Left forelimb (tissue), 1 donor: Measurements from ENCODE around the gene C2CD5.
"Not testable (repeated sequence)": the region's sequence is repeated elsewhere in the genome, so short reads cannot be mapped to it uniquely, and the experiment has no call there.

Experiments
- DNase-seq: peaks from one replicate; pipeline ENCODE4 v3.0.0-alpha.2; 2018; ENCODE audit warnings: low spot score

The C2CD5 gene

DNA sequence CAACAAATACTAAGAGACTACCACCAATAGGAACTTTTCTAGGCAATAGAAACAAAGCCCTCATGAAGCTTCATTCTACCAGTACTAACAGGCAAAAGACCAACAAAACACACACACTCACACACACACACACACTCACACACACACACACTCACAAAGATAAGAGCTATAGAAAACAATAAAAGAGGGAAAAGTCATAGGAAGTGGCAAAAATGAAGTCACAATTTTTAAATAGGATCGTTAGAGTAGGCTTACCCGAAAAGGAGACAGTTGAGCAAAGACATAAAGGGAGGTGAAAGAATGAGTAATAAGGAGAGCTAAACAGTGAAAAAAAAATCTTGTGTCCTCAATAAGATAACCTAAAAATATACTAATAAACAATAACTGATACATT, 66.5 kb downstream of the C2CD5 start:
- no peak for DNase-seq

DNA sequence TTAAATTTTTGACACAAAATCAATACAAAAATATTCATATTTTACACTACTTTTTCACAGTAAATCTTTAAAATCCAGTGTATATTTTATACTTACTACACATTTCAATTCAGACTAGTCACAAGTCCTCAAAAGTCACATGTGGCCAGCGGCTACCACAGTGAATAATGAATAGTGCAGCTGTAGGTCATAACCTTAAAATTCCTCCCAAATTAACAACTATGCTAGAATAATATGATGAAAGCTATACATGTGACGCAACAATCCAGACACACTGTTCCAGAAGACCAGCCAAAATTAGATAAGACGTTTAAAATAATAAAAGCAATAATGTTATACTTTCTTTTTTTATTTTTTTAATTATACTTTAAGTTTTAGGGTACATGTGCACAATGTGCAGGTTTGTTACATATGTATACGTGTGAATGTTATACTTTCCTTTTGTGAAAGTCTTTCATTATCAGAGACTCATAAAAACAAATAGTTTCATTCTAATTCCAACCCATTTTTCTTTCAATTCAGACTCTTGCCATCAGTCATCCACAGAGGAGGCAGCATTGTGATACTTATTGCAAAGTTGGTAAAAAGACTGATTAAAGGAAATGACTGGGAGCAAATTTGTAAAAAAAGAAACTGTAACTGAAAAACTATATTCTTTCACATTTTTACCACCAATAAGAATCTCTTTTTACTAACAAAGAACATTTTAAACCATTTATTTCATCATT, 67.0 kb downstream of the C2CD5 start:
- DNase-seq = no peak

DNA sequence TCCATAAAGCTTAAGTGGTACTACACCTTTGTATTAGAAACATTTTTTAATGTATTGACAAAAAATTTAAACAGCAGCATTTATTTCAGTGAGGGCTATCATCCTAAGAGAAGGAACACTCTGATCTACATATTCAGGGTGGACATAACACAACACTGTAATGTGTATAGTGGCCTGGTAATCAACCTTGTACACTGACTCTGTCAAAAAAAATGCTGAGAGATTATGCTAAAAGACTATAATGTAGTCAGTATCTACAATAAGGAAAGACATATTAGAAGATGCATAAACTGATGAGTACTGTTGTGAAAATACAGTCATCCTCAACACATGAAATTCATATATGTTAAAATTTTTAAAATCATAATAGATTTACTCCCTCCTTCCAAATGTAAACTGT, 68.2 kb downstream of the C2CD5 start:
- DNase-seq = no peak

DNA sequence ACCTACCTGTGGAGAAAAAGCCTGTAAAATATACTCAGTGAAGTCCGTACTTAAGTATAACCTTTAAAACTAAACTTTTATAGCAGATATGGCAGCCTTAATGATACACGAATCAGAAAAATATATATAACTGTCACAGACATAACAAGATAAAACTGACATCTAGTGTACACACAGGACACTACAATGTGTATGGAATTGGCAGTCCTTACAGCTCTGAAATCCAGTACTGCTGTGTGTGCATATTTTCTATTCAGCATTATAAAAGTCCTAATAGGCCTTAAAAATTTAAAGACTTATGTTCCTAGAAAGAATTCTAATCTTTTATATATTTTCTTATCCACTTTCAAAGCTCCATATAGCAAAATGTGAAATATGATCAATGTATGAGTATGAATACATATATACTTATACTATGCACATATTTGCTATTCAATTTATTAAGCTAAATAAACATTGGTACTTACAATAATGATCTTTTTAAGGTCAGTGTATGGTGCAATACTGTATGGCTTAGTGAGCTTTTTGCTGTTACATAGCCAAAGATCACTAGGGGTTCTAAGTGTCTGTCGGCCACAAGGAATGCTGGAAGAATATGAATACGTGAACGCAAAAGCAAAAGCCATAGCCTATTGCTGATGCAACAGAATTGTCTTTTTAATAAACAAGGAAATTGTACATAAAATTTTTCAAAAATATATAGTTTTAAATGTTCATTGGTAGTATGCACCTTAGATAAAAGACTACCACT, 69.2 kb downstream of the C2CD5 start:
- DNase-seq = no peak

DNA sequence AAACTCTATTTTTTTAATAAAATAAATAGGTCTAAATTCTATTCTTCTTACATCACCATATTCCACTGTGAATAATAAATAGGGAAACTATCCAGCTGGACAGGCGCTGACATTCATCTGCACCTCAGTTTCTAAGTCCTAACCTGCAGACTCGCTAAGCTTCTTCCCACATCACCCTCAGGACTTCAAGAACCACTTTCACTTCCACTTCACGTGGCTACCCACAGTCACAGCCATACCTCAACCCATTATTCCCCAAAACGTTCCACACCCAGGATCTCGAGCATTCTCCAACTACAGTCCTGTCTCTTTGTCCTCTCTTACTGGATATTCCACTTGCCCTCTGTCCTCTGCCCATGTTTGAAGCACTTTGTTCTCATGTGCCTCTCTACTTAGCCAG, 71.1 kb downstream of the C2CD5 start:
- DNase-seq = no peak

DNA sequence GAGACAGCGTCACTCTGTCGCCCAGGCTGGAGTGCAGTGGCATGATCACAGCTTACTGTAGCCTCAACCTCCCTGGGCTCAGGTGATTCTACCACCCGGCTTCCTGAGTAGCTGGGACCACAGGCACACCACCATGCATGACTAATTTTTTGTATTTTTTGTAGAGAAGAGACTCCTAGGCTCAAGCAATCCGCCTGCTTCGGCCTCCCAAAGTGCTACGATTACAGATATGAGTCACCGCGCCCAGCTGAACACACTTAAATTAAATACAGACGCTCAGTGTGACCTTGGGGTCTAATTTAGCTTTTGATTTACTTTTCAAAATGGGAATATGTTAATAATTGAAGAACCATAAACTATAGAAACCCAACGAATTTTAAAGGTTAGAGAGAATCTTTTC, 77.2 kb downstream of the C2CD5 start:
- DNase-seq = no peak

DNA sequence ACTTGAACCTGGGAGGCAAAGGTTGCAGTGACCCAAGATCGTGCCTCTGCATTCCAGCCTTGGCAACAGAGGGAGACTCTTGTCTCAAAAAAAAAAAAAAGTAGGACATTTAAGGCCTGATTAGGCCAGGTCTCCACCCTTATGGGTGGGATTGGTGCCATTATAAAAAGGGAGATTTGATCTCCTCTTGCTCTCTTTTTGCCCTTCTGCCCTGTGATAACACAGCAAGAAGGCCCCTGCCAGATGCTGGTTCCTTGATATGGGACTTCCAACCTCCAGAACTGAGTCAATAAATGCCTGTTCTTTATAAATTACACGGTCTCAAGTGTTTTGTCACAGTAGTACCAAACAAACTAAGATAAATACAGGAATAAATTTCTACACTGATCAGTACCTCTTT, 81.0 kb downstream of the C2CD5 start:
- no peak for DNase-seq

DNA sequence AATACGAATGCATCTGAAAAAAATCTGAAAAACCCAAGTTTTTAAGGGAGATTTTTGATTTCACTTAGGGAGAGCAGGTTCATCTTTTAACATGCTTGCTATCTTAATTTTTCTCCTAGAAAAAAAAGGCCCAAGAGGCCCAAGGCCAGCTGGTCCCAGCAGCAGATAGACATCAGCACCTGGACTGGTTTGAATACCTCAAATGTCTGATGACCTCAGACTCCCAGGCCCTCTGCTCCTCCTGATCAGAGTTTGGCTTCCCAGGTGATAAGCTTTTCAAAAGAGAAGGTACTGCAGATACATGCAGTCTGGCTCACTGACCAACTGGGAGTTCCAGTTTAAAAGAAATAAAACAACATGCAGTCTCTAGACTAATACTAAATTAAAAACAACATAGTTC, 82.6 kb downstream of the C2CD5 start:
- DNase-seq = no peak

DNA sequence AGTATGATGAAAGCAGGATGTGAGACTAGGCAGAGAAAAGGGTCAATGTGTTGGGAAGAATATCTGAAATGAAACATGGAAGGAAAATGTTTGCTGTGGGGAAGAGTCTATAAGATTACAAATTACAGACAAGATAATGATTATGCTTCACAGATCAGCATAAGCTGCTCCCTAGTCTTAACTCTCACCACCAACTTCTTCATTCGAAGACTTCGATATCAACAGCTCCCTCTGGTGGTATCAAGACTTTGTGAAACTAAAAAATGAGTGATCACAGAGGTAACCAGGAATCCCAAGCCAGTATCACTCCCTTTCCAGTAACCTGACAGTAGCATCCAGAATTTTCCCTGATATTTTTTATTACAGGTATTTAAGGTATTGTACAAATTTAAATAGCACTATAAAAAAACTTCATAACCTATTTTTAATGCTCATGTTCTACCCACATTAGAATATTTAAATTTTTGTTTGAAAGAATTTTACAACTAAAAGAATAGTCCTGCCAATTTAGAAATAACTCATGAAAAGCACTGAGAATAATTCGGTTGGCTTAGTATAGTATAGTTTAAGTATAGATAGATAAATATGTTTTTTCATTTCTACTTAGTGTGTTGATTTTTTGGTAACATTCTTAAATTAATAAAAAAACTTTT, 84.4 kb downstream of the C2CD5 start:
- DNase-seq = no peak

DNA sequence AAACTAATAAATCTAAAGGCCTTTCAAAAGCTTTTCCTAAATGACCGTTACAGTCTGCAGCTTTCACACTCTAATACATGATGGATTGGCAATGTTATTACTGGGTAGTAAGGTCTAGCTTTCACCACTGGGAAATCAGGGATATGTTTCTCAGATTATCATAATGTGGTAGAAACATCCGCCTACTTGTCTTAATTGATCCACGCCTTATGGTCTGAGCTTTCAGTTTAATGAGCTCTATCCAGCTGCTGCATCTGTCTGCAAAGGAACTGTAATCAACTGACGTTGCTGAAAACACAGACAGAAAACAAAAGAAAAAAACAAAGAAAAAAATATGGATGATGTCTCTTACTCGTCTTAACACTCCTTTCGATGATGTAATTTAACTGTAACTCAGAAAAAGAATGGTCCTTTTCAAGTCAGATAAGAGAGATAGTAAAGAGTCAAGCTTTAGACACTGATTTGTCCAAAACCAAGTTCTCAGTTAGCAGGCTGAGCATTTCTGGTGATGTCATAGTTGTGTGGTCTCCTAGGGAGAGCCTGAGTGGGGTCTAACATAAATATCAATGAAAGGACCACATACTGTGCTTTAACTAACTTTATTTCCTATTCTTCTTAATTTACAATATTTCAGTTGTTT, 85.9 kb downstream of the C2CD5 start:
- no peak for DNase-seq

DNA sequence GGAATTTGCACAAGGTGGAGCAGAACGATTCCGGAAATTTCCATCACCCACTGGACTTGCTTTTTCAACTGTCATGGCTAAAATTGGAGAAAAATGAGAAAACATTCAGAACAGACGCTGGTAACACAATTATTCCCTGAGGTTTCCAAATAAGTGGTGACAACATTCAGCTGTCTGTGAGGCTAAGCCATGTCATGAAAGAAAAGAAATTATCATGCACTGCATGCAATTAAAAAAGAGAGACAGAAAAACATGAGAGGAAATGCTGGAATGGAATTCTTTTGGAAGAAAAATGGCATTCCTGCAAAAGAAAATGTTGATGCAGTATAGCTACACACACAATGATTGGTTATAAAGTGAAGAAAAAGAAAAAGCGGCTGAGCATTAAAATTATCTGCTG, 87.3 kb downstream of the C2CD5 start:
- DNase-seq = no peak

DNA sequence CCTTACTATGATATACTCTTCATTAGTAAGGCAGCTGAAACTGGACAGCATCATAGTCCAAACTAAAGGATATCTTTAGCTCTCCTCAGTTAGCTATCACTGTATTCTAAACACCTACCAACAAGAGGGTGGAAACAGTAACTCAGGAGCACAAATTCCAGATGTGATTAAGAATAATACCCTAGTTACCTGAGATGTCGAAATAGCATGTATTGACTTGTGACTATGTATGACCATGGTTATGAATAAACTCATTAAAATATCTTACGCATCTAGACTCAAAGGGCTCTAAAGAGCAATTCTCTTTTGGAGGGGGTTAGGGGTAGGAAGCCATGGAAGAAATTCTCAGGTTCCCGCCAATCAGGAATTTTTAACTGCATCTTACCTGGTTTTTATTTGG, 90.8 kb downstream of the C2CD5 start:
- DNase-seq = no peak

DNA sequence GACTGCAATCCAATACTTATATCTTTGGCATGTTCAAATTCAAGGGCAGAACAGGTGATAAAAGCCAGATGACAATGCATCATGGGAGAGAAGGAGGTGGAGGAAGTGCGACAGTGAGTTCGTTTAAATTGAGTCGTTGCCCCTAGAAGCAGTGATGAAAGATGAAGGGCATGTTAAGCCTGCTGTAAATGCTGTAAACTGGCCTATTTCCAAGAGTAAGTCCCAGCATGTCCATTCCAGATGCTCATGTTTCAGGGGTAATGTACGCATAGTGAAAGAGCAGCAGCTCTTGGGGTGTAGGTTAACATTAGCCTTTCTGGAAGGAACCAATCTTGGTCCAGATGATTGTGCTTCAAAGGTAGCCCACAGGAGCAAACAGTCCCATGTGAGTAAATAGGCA, 97.1 kb downstream of the C2CD5 start:
- DNase-seq = no peak

DNA sequence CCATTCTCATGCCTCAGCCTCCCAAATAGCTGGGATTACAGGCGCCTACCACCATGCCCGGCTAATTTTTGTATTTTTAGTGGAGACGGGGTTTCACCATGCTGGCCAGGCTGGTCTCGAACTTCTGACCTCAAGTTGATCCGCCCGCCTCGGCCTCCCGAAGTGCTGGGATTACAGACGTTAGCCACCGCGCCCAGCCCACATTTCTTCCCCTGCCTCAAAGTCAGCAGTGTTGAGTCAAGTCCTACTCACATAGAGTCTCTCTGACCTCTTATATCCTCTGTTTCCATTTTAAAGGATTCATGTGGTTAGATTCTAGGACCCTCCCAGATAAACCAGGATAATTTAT, 100.1 kb downstream of the C2CD5 start:
- DNase-seq = not testable (repeated sequence)

DNA sequence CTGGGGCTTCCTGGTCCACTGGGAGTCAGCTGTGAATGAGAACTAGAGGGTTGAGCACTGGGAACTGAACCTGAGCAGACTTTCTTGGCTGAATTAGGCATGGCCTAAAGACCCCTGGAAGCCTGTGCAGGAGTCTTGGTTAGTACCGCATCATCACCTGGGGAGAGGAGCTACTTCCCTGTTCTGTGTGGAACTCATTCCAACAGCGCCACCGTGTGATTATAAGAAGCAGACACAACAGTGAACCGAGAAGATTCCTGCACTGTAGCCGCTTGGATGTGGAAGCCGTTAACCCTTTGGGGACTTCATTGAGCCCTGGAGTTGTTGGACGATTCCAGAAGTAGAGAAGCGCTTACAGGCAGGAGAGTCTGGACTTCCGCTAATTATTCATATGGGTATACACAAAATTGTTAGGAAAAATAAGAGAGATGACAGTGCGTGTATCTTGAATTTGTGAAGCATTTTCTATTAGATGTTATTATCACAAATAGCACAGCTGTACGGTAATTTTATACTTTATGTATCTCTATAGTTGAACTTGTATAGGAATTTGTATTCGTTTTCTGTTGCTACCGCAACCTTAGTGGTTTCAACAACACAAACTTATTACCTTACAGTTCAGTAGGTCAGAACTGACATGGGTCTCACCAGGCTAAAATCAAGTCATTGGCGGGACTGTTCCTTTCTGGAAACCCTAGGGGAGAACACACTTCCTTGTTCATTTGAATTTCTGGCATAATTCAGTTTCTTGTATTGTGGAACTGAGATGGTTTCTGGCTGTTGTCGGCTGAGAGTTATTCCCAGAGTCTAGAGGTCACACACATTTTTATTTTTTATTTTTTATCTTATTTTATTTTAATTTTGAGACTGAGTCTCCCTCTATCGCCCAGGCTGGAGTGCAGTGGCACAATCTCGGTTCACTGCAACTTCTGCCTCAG, 100.7 kb downstream of the C2CD5 start:
- peak; percentile 67 for DNase-seq

DNA sequence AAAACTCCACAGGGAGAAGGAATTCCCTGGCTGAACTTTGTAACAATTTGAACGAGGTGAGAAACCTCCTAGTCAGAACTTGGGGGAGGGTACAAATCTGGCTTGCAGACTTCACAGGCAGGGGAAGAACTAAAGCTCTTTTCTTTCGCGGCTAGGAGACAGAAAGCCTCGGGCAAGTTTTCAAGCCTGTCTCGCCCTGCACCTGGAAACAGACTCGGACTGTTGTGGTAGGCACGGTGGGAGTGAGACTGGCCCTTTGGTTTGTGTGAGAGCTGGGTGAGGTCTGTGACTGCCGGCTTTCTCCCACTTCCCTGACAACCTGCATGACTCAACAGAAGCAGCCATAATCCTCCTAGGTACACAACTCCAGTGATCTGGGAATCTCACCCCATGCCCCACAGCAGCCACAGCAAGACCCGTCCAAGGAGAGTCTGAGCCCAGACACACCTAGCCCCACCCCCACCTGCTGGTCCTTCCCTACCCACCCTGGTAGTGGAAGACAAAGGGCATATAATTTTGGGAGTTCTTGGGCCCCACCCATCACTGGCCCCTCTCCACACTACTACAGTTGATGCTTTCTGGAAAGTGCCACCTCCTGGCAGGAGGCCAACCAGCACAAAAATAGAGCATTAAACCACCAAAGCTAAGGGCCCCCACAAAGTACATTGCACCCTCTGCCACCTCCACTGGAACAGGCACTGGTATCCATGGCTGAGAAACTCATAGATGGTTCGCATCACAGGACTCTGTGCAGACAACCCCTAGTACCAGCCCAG, 107.1 kb downstream of the C2CD5 start:
- DNase-seq = no peak

DNA sequence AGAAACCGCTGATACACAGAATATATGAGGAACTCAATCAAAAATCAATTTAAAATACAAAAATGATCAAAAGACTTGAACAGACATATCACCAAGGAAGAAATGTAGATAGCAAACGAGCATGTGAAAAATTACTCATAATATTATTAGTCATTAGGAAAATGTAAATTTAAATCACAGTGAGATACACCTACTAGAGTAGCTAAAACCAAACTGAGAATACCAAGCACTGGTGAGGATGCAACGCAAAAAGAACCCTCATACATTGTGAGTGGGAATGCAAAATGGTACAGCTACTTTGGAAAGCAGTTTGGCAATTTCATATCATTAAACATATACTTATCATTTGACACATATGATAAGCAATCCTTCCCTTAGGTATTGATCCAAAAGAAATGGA, 108.8 kb downstream of the C2CD5 start:
- DNase-seq = no peak

DNA sequence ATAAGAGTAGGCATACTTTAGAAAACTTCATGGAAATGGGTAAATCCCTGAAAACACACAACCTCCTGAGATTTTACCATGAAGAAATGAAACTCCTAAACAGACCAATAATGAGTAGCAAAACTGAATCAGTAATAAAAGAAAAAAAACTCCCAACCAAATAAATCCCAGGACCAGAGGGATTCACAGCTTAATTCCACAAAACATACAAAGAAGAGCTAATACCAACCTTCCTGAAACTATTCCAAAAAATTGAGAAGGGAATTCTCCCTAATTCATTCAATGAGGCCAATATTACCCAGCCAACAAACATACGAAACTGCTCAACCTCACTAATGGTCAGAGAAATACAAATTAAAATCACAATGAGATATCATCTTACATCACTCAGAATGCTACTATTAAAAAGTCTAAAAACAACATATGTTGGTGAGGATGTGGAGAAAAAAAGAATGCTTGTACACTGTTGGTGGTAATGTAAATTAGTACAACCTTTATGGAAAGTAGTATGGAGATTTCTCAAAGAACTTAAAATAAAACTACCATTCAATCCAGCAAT, 112.6 kb downstream of the C2CD5 start:
- no peak for DNase-seq

DNA sequence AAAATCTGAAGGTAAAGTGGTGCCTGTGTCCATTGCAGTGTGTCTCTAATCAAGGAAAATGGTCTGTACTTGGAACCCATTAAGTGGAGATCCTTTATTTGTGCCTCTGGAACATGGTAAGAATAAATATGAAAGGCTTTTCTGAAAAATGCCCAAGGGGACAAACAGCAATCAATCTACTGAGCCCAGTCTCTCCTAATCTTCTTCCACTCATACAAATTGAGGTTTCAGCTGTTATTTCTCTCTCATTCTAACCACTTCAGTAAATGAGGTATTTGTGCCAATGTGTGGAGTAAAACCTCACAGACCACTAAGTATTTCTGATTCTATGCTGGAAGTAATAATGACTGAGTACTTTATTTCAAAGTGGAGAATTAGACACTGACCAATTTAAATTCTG, 127.5 kb downstream of the C2CD5 start:
- no peak for DNase-seq
